WTC11 (cell line): ENCODE measurements around the gene ABCC6. TPM values are rescaled to one million over a fixed set of nuclear protein-coding genes. Genes with fewer than 3 reads are reported as not detected.
"Not testable (repeated sequence)": the region's sequence is repeated elsewhere in the genome, so short reads cannot be mapped to it uniquely, and the experiment has no call there.

Experiments used
- ATAC-seq: fragments of 200-7000 bp; cut with Tn5 transposase; 2 replicates; pipeline ENCODE4 v1.10.0; 2021; ENCODE audit warnings: mild to moderate bottlenecking, moderate library complexity
- CTCF ChIA-PET: fragments of 300-600 bp; sonication (Branson Sonifier 250); formaldehyde crosslinking; loops from one replicate; lab custom pipeline; 2021; ENCODE audit warnings: antibody characterized with exemption; lab: Charles Lee
- POLR2A ChIA-PET: fragments of 350-600 bp; sonication (Branson Sonifier 250); formaldehyde crosslinking; loops from one replicate; lab custom pipeline; 2021; ENCODE audit warnings: antibody characterized with exemption; lab: Charles Lee
- DNase-seq: peaks from one replicate; pipeline ENCODE4 v3.0.0; 2021; ENCODE audit warnings: low spot score
- H3K27ac Mint-ChIP-seq: 2 replicates; pipeline ENCODE4 v1.8.0; 2021; ENCODE audit warnings: mixed read lengths
- H3K27me3 Mint-ChIP-seq: 2 replicates; pipeline ENCODE4 v1.8.0; 2021; ENCODE audit warnings: low read depth, mild to moderate bottlenecking, moderate library complexity, mixed read lengths
- H3K36me3 Mint-ChIP-seq: 2 replicates; pipeline ENCODE4 v1.8.0; 2021; ENCODE audit warnings: mixed read lengths
- H3K4me1 Mint-ChIP-seq: 2 replicates; pipeline ENCODE4 v1.8.0; 2022; ENCODE audit warnings: mixed read lengths
- H3K4me3 Mint-ChIP-seq: 2 replicates; pipeline ENCODE4 v1.8.0; 2021; ENCODE audit warnings: mild to moderate bottlenecking, moderate library complexity, mixed read lengths
- H3K9me3 Mint-ChIP-seq: 2 replicates; pipeline ENCODE4 v1.8.0; 2021; ENCODE audit warnings: mixed read lengths
- CBFB ChIP-seq: sonication (generic); formaldehyde crosslinking; IDR thresholded peaks from 2 replicates; pipeline ENCODE4 v1.8.1; 2022; ENCODE audit warnings: mild to moderate bottlenecking, low read depth, missing genetic modification reagents
- CREM ChIP-seq: sonication (generic); formaldehyde crosslinking; IDR thresholded peaks from 2 replicates; pipeline ENCODE4 v1.8.1; 2022; ENCODE audit warnings: mild to moderate bottlenecking, missing genetic modification reagents, moderate library complexity
- GABPB1 ChIP-seq: sonication (generic); formaldehyde crosslinking; IDR thresholded peaks from 2 replicates; pipeline ENCODE4 v1.8.1; 2023; ENCODE audit warnings: mild to moderate bottlenecking, missing genetic modification reagents
- MXD4 ChIP-seq: fragments of 250-450 bp; sonication (Bioruptor Pico); IDR thresholded peaks from 2 replicates; pipeline ENCODE4 v1.8.0; 2021; ENCODE audit warnings: mild to moderate bottlenecking, moderate library complexity, borderline replicate concordance
- NFE2L1 ChIP-seq: sonication (generic); formaldehyde crosslinking; IDR thresholded peaks from 2 replicates; pipeline ENCODE4 v1.8.1; 2023; ENCODE audit warnings: missing genetic modification reagents
- RORB ChIP-seq: fragments of 250-450 bp; sonication (Bioruptor Pico); IDR thresholded peaks from 2 replicates; pipeline ENCODE4 v1.9.0; 2021; ENCODE audit warnings: mild to moderate bottlenecking
- SOX15 ChIP-seq: fragments of 250-450 bp; sonication (Bioruptor Pico); IDR thresholded peaks from 2 replicates; pipeline ENCODE4 v1.9.0; 2021; ENCODE audit warnings: mild to moderate bottlenecking
- SP1 ChIP-seq: sonication (generic); formaldehyde crosslinking; conservative IDR thresholded peaks from 2 replicates; pipeline ENCODE4 v1.8.1; 2022; ENCODE audit warnings: missing genetic modification reagents
- TEAD4 ChIP-seq: sonication (generic); formaldehyde crosslinking; IDR thresholded peaks from 2 replicates; pipeline ENCODE4 v1.8.0; 2022; ENCODE audit warnings: mild to moderate bottlenecking, missing genetic modification reagents
- TP53 ChIP-seq: sonication (generic); formaldehyde crosslinking; IDR thresholded peaks from 2 replicates; pipeline ENCODE4 v1.8.1; 2023; ENCODE audit warnings: mild to moderate bottlenecking, missing genetic modification reagents
- ZBTB21 ChIP-seq: sonication (generic); formaldehyde crosslinking; IDR thresholded peaks from 2 replicates; pipeline ENCODE4 v1.8.1; 2023; ENCODE audit warnings: mild to moderate bottlenecking, missing genetic modification reagents, borderline replicate concordance
- ZNF121 ChIP-seq: sonication (generic); formaldehyde crosslinking; IDR thresholded peaks from 2 replicates; pipeline ENCODE4 v1.8.0; 2023; ENCODE audit warnings: missing genetic modification reagents
- ZNF317 ChIP-seq: sonication (generic); formaldehyde crosslinking; IDR thresholded peaks from 2 replicates; pipeline ENCODE4 v1.8.1; 2023; ENCODE audit warnings: low read depth, mild to moderate bottlenecking, moderate library complexity, missing genetic modification reagents, borderline replicate concordance
- ZNF416 ChIP-seq: fragments of 250-450 bp; sonication (Bioruptor Pico); IDR thresholded peaks from 2 replicates; pipeline ENCODE4 v1.9.0; 2021; ENCODE audit warnings: mild to moderate bottlenecking, inconsistent platforms
- total RNA-seq: library from RNA; stranded (reverse); gene quantifications from 3 replicates; pipeline ENCODE4 v1.2.3, GENCODE V29; 2021
- TF ChIP-seq, protein P1 (sequence below): sonication (generic); formaldehyde crosslinking; IDR thresholded peaks from 2 replicates; pipeline ENCODE4 v1.8.1; 2022; ENCODE audit warnings: low read depth, mild to moderate bottlenecking, moderate library complexity, missing genetic modification reagents, borderline replicate concordance
- TF ChIP-seq, protein P2 (sequence below): sonication (generic); formaldehyde crosslinking; IDR thresholded peaks from 2 replicates; pipeline ENCODE4 v1.8.0; 2022; ENCODE audit warnings: missing genetic modification reagents
- TF ChIP-seq, protein P3 (sequence below): fragments of 250-450 bp; sonication (Bioruptor Pico); IDR thresholded peaks from 2 replicates; pipeline ENCODE4 v2.1.2; 2022; ENCODE audit warnings: mild to moderate bottlenecking, moderate library complexity
- TF ChIP-seq, protein P4 (sequence below): sonication (generic); formaldehyde crosslinking; IDR thresholded peaks from 2 replicates; pipeline ENCODE4 v1.8.1; 2023; ENCODE audit warnings: mild to moderate bottlenecking, missing genetic modification reagents, moderate library complexity
- TF ChIP-seq, protein P5 (sequence below): sonication (generic); formaldehyde crosslinking; conservative IDR thresholded peaks from 2 replicates; pipeline ENCODE4 v1.8.1; 2023; ENCODE audit warnings: mild to moderate bottlenecking, low read depth, missing genetic modification reagents, moderate library complexity

ABCC6 gene
- total RNA-seq, 1 experiment from 2014 or later: 1.3 TPM

DNA sequence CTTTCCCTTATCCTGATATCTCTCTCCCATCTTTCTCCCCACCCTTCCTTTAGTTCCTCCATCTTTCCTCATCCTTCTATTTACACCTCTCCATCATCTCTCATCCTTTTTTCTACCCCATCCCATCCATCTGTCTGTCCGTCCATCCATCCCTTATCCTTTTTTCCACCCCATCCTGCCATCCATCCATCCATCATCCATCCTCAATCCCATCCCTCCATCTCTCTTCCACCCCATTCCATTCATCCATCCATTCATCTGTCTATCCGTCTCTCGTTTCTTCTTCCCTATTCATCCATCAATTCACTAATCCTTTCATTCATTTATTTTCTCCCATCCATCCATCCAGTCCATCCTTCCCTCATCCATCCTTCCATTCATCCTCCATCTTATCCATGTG, 68.1 kb downstream of the ABCC6 start:
- no peak overlapping the region for H3K27ac Mint-ChIP-seq
- no peak for DNase-seq
- TF ChIP-seq, protein P1, sequence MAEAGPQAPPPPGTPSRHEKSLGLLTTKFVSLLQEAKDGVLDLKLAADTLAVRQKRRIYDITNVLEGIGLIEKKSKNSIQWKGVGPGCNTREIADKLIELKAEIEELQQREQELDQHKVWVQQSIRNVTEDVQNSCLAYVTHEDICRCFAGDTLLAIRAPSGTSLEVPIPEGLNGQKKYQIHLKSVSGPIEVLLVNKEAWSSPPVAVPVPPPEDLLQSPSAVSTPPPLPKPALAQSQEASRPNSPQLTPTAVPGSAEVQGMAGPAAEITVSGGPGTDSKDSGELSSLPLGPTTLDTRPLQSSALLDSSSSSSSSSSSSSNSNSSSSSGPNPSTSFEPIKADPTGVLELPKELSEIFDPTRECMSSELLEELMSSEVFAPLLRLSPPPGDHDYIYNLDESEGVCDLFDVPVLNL (CRISPR knock-in tag): no peak
- TF ChIP-seq ZNF416 (CRISPR knock-in tag) (no peak), ZNF121 (CRISPR knock-in tag) (no peak), CBFB (no peak), NFE2L1 (CRISPR knock-in tag) (no peak), MXD4 (no peak), ZBTB21 (no peak), SP1 (CRISPR knock-in tag) (no peak), TEAD4 (CRISPR knock-in tag) (no peak), CREM (CRISPR knock-in tag) (no peak)
- TF ChIP-seq, protein P2, sequence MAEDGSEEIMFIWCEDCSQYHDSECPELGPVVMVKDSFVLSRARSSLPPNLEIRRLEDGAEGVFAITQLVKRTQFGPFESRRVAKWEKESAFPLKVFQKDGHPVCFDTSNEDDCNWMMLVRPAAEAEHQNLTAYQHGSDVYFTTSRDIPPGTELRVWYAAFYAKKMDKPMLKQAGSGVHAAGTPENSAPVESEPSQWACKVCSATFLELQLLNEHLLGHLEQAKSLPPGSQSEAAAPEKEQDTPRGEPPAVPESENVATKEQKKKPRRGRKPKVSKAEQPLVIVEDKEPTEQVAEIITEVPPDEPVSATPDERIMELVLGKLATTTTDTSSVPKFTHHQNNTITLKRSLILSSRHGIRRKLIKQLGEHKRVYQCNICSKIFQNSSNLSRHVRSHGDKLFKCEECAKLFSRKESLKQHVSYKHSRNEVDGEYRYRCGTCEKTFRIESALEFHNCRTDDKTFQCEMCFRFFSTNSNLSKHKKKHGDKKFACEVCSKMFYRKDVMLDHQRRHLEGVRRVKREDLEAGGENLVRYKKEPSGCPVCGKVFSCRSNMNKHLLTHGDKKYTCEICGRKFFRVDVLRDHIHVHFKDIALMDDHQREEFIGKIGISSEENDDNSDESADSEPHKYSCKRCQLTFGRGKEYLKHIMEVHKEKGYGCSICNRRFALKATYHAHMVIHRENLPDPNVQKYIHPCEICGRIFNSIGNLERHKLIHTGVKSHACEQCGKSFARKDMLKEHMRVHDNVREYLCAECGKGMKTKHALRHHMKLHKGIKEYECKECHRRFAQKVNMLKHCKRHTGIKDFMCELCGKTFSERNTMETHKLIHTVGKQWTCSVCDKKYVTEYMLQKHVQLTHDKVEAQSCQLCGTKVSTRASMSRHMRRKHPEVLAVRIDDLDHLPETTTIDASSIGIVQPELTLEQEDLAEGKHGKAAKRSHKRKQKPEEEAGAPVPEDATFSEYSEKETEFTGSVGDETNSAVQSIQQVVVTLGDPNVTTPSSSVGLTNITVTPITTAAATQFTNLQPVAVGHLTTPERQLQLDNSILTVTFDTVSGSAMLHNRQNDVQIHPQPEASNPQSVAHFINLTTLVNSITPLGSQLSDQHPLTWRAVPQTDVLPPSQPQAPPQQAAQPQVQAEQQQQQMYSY: no peak
- TF ChIP-seq, protein P3, sequence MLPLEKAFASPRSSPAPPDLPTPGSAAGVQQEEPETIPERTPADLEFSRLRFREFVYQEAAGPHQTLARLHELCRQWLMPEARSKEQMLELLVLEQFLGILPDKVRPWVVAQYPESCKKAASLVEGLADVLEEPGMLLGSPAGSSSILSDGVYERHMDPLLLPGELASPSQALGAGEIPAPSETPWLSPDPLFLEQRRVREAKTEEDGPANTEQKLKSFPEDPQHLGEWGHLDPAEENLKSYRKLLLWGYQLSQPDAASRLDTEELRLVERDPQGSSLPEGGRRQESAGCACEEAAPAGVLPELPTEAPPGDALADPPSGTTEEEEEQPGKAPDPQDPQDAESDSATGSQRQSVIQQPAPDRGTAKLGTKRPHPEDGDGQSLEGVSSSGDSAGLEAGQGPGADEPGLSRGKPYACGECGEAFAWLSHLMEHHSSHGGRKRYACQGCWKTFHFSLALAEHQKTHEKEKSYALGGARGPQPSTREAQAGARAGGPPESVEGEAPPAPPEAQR (CRISPR knock-in tag): no peak
- TF ChIP-seq, protein P4, sequence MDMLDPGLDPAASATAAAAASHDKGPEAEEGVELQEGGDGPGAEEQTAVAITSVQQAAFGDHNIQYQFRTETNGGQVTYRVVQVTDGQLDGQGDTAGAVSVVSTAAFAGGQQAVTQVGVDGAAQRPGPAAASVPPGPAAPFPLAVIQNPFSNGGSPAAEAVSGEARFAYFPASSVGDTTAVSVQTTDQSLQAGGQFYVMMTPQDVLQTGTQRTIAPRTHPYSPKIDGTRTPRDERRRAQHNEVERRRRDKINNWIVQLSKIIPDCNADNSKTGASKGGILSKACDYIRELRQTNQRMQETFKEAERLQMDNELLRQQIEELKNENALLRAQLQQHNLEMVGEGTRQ (CRISPR knock-in tag): no peak
- TF ChIP-seq, all 79 proteins: peak for 0
- H3K27me3 Mint-ChIP-seq: peaks cover 2% of the 10 kb centered on the region
- H3K36me3 Mint-ChIP-seq: peaks cover 19% of the 10 kb centered on the region
- ChIA-PET CTCF (no interaction called here), POLR2A (no interaction called here)
- no peak overlapping the region for H3K4me3 Mint-ChIP-seq
- no peak for ATAC-seq
- H3K9me3 Mint-ChIP-seq: peaks cover 39% of the 10 kb centered on the region
- no peaks in the 10 kb centered on the region for H3K4me1 Mint-ChIP-seq

DNA sequence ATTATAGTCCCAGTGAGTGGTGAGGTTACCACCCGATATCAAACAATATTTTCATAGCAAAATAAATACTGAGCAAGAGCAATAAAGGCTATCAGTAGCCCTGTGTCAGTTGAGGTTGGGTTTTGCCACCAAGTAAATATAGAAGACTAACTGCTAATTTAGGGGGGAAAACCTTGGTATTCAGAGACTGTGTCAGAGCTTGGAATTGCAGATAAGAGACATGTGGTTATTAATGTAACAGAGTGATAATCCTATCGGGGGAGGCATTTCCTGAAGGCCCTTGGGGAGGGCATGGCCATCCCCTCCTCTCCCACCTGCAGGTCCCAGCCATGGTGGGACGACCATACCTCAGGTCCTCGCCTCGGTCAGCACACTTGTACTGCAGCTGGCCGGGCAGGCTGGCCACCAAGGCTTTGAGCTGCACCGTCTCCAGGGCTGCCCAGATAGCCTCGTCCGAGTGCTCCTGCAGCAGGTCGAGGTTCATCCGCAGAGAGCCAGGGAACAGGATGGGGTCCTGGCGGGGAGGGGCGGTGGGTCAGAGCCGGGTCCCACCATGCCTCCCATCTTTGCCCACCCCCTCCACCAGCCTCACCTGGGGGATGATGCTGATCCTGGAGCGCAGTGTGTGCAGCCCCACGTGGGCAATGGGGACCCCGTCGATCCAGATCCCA, 68.9 kb downstream of the ABCC6 start:
- Mint-ChIP-seq H3K27me3 (peaks cover 2% of the 10 kb centered on the region), H3K9me3 (peaks cover 30% of the 10 kb centered on the region), H3K27ac (no peak overlapping the region), H3K4me1 (no peaks in the 10 kb centered on the region), H3K36me3 (peaks cover 15% of the 10 kb centered on the region), H3K4me3 (no peak overlapping the region)
- no peak for ATAC-seq
- DNase-seq: no peak
- ChIA-PET POLR2A (no interaction called here), CTCF (no interaction called here)
- TF ChIP-seq RORB (CRISPR knock-in tag) (no peak), SOX15 (CRISPR knock-in tag) (no peak), CBFB (no peak), ZNF317 (CRISPR knock-in tag) (no peak), TP53 (CRISPR knock-in tag) (no peak), GABPB1 (no peak)
- TF ChIP-seq, protein P5, sequence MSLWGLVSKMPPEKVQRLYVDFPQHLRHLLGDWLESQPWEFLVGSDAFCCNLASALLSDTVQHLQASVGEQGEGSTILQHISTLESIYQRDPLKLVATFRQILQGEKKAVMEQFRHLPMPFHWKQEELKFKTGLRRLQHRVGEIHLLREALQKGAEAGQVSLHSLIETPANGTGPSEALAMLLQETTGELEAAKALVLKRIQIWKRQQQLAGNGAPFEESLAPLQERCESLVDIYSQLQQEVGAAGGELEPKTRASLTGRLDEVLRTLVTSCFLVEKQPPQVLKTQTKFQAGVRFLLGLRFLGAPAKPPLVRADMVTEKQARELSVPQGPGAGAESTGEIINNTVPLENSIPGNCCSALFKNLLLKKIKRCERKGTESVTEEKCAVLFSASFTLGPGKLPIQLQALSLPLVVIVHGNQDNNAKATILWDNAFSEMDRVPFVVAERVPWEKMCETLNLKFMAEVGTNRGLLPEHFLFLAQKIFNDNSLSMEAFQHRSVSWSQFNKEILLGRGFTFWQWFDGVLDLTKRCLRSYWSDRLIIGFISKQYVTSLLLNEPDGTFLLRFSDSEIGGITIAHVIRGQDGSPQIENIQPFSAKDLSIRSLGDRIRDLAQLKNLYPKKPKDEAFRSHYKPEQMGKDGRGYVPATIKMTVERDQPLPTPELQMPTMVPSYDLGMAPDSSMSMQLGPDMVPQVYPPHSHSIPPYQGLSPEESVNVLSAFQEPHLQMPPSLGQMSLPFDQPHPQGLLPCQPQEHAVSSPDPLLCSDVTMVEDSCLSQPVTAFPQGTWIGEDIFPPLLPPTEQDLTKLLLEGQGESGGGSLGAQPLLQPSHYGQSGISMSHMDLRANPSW (CRISPR knock-in tag): no peak

DNA sequence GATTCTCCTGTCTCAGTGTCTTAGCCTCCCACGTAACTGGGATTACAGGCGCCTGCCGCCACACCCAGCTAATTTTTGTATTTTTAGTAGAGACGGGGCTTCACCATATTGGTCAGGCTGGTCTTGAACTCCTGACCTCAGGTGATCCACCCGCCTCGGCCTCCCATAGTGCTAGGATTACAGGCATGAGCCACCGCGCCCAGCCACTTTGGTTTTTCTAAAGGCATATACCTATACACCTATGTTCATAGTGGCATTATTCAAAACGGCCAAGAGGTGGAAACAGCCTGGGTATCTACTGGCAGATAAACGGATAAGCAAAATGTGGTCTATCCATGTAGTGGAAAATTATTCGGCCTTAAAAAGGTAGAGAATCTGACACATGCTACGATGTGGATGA, 70.3 kb downstream of the ABCC6 start:
- H3K36me3 Mint-ChIP-seq, CTCF ChIA-PET, DNase-seq, H3K4me3 Mint-ChIP-seq, POLR2A ChIA-PET, ATAC-seq, H3K4me1 Mint-ChIP-seq, H3K27me3 Mint-ChIP-seq: not testable (repeated sequence)
- Mint-ChIP-seq H3K27ac (peak overlapping the region; percentile 58; the same call in 1 of the 2 replicates), H3K9me3 (peaks cover 19% of the 10 kb centered on the region)
